HepG2 (cell line): ENCODE results near the gene STRA6. TPM values are rescaled to one million over a fixed set of nuclear protein-coding genes. Genes with fewer than 3 reads are reported as not detected.

Experiments
- ATAC-seq: fragments of 200-7000 bp; cut with Tn5 transposase; 3 replicates; pipeline ENCODE4 v1.9.1; 2020; ENCODE audit warnings: mild to moderate bottlenecking, moderate library complexity
- BruUV-seq: library from RNA; stranded (reverse); fragments of 400-500 nt; replicated peaks from 2 replicates; lab custom pipeline; 2021; lab: Mats Ljungman, UMichigan
- CTCF ChIA-PET: fragments of 300-600 bp; formaldehyde crosslinking; extraction: SDS; loops from one replicate; lab custom pipeline; 2021; ENCODE audit warnings: low total read pairs, inconsistent platforms, low intra/inter-chr PET ratio; lab: Yijun Ruan, JAX
- POLR2A ChIA-PET: fragments of 350-600 bp; sonication (Branson Sonifier 250); formaldehyde crosslinking; loops from one replicate; lab custom pipeline; 2020; ENCODE audit warnings: antibody characterized with exemption, inconsistent platforms; lab: Yijun Ruan, JAX
- DNase-seq: peaks from one replicate; pipeline ENCODE4 v3.0.0-alpha.2; 2015; ENCODE audit warnings: low spot score
- FAIRE-seq: peaks from 3 replicates; lab custom pipeline; 2011; peaks lifted over from hg19 to GRCh38; lab: Jason Lieb, UNC
- H2AFZ ChIP-seq: one replicate; pipeline ENCODE4 v1.6.1; 2011; ENCODE audit warnings: low read length, inconsistent platforms
- H3K27ac ChIP-seq: fragments of 300-600 bp; 3 replicates; pipeline ENCODE4 v1.8.0; 2011; ENCODE audit warnings: mixed run types, mild to moderate bottlenecking, mixed read lengths, low read length, inconsistent platforms; ENCODE audit not compliant: insufficient read depth; ENCODE audit errors: extremely low read length
- H3K27me3 ChIP-seq, 2 experiments: fragments of 200-600 bp in 1 of 2; 2 replicates in 1 of 2; 3 replicates in 1 of 2; pipeline versions ENCODE4 v1.6.0 to v1.8.0; 2011; ENCODE audit warnings: low read length in 2 of 2, mild to moderate bottlenecking in 2 of 2, moderate library complexity in 2 of 2, inconsistent platforms in 1 of 2; ENCODE audit not compliant: insufficient read depth in 2 of 2, control insufficient read depth in 1 of 2
- H3K36me3 ChIP-seq, 2 experiments: fragments of 200-600 bp in 1 of 2; replicated peaks in 1 of 2; 2 replicates in 1 of 2; 3 replicates in 1 of 2; pipeline versions ENCODE4 v1.5.1 to v1.8.0; 2011; ENCODE audit warnings: low read length in 2 of 2, inconsistent platforms in 1 of 2; ENCODE audit not compliant: insufficient read depth in 2 of 2, control insufficient read depth in 1 of 2
- H3K4me1 ChIP-seq: 2 replicates; pipeline ENCODE4 v1.5.1; 2012; ENCODE audit warnings: low read length, inconsistent platforms; ENCODE audit not compliant: insufficient read depth
- H3K4me2 ChIP-seq: 2 replicates; pipeline ENCODE4 v1.6.0; 2011; ENCODE audit warnings: low read depth, low read length, inconsistent platforms
- H3K4me3 ChIP-seq, 3 experiments: fragments of 200-600 bp in 1 of 3; sonication (generic), shearing (Covaris generic) in 1 of 3; replicated peaks in 1 of 3; 2 replicates each; pipeline ENCODE4 v1.5.1; 2011 to 2016; ENCODE audit warnings: low read length in 3 of 3, inconsistent platforms in 2 of 3, low read depth in 2 of 3, mild to moderate bottlenecking in 2 of 3, control low read depth in 1 of 3, mixed read lengths in 1 of 3; ENCODE audit not compliant: insufficient read depth in 1 of 3
- H3K79me2 ChIP-seq: one replicate; pipeline ENCODE4 v1.6.1; 2011; ENCODE audit warnings: low read length, inconsistent platforms; ENCODE audit not compliant: insufficient read depth
- H3K9ac ChIP-seq: 2 replicates; pipeline ENCODE4 v1.6.0; 2011; ENCODE audit warnings: mild to moderate bottlenecking, low read depth, low read length, inconsistent platforms; ENCODE audit not compliant: insufficient read depth
- H3K9me3 ChIP-seq: 2 replicates; pipeline ENCODE4 v1.5.1; 2012; ENCODE audit warnings: mild to moderate bottlenecking, low read length
- H4K20me1 ChIP-seq: 2 replicates; pipeline ENCODE4 v1.6.0; 2011; ENCODE audit warnings: inconsistent platforms, mild to moderate bottlenecking, low read length, moderate library complexity; ENCODE audit not compliant: insufficient read depth
- CHD4 ChIP-seq: fragments of 200-600 bp; sonication (generic); IDR thresholded peaks from 2 replicates; pipeline ENCODE4 v1.7.0; 2017; ENCODE audit warnings: mild to moderate bottlenecking, low read length, borderline replicate concordance
- FOXC1 ChIP-seq: sonication (generic); formaldehyde crosslinking; IDR thresholded peaks from 2 replicates; pipeline ENCODE4 v1.8.0; 2022; ENCODE audit warnings: mild to moderate bottlenecking, missing genetic modification reagents, borderline replicate concordance
- GMEB2 ChIP-seq: IDR thresholded peaks from 2 replicates; pipeline ENCODE4 v1.6.1; 2016; ENCODE audit warnings: missing biosample characterization, missing genetic modification reagents, low read depth
- MAZ ChIP-seq, 2 experiments: sonication (generic) in 1 of 2; formaldehyde crosslinking in 1 of 2; IDR thresholded peaks; 2 replicates each; pipeline versions ENCODE4 v1.5.0 to v1.6.1; 2012 to 2020; ENCODE audit warnings: low read depth in 2 of 2, mild to moderate bottlenecking in 2 of 2, borderline replicate concordance in 1 of 2, improper control_type of control experiment in 1 of 2, low read length in 1 of 2, missing genetic modification reagents in 1 of 2, moderate library complexity in 1 of 2
- MIER2 ChIP-seq: IDR thresholded peaks from 2 replicates; pipeline ENCODE4 v1.6.1; 2016; ENCODE audit warnings: missing biosample characterization, missing genetic modification reagents
- SALL2 ChIP-seq: sonication (generic); formaldehyde crosslinking; IDR thresholded peaks from 2 replicates; pipeline ENCODE4 v1.8.1; 2023; ENCODE audit warnings: mild to moderate bottlenecking, missing genetic modification reagents, inconsistent platforms
- WIZ ChIP-seq: sonication (generic); formaldehyde crosslinking; IDR thresholded peaks from 2 replicates; pipeline ENCODE4 v1.5.1; 2020; ENCODE audit warnings: mild to moderate bottlenecking, missing genetic modification reagents
- ZNF367 ChIP-seq: sonication (generic); formaldehyde crosslinking; IDR thresholded peaks from 2 replicates; pipeline ENCODE4 v1.4.0; 2020; ENCODE audit warnings: missing genetic modification reagents, borderline replicate concordance
- ZNF556 ChIP-seq: sonication (generic); formaldehyde crosslinking; IDR thresholded peaks from 2 replicates; pipeline ENCODE4 v1.4.0; 2020; ENCODE audit warnings: mild to moderate bottlenecking, missing genetic modification reagents, borderline replicate concordance
- ZNF713 ChIP-seq: sonication (generic); formaldehyde crosslinking; IDR thresholded peaks from 2 replicates; pipeline ENCODE4 v1.4.0; 2020; ENCODE audit warnings: mild to moderate bottlenecking, missing genetic modification reagents
- WGBS: methylation state at CpG from one replicate; pipeline ENCODE4 v1.1.6; 2017; ENCODE audit warnings: low lambda C conversion rate; 5-methylcytosine and 5-hydroxymethylcytosine counted together
- in situ Hi-C: cut with HindIII; loops from 2 replicates; pipeline ENCODE4 v1.10.0; 2017; ENCODE audit warnings: low pct_unique_long_range_greater_than_20kb; ENCODE audit not compliant: extremely low pct_ligation_motif_present
- intact Hi-C: fragments of 100-400 bp; cut with micrococcal nuclease; formaldehyde crosslinking; loops from one replicate; pipeline ENCODE4 v1.10.0; 2022; ENCODE audit not compliant: unreplicated experiment
- polyA plus RNA-seq, 8 experiments: library from polyadenylated mRNA; depleted of rRNA in 3 of 8; stranded (reverse) in 7 of 8; unstranded in 1 of 8; fragments of >200 nt; fragmentation: Illumina TruSeq in 4 of 8; extraction: Trizol in 4 of 8; gene quantifications; 2 replicates each; pipeline versions ENCODE4 v1.2.1 to v1.2.3, GENCODE V29; 2011 to 2016; ENCODE audit warnings: low read depth in 4 of 8, missing spikeins in 1 of 8, mixed read lengths in 1 of 8; ENCODE audit not compliant: insufficient read depth in 1 of 8
- total RNA-seq, 5 experiments: library from RNA; depleted of rRNA; stranded (reverse); fragments of >200 nt; fragmentation: Illumina TruSeq; extraction: Trizol; gene quantifications; 2 replicates each; pipeline ENCODE4 v1.2.3, GENCODE V29; 2016; ENCODE audit warnings: low read depth in 1 of 5
- TF ChIP-seq, protein P1 (sequence below): sonication (generic); formaldehyde crosslinking; IDR thresholded peaks from 2 replicates; pipeline ENCODE4 v1.5.0; 2020; ENCODE audit warnings: missing genetic modification reagents, mild to moderate bottlenecking, borderline replicate concordance
- TF ChIP-seq, protein P2 (sequence below): sonication (generic); formaldehyde crosslinking; IDR thresholded peaks from 2 replicates; pipeline ENCODE4 v1.5.0; 2020; ENCODE audit warnings: mild to moderate bottlenecking, missing genetic modification reagents, borderline replicate concordance
- TF ChIP-seq, protein P3 (sequence below): sonication (generic); formaldehyde crosslinking; IDR thresholded peaks from 2 replicates; pipeline ENCODE4 v1.5.1; 2020; ENCODE audit warnings: missing genetic modification reagents, mild to moderate bottlenecking, borderline replicate concordance

STRA6 gene
- total and polyA plus RNA-seq, 2 of the 13 experiments (the other 11 are each of a cell fraction or from before 2014, with no cell fraction given) = 1.6 to 2.1 TPM

DNA sequence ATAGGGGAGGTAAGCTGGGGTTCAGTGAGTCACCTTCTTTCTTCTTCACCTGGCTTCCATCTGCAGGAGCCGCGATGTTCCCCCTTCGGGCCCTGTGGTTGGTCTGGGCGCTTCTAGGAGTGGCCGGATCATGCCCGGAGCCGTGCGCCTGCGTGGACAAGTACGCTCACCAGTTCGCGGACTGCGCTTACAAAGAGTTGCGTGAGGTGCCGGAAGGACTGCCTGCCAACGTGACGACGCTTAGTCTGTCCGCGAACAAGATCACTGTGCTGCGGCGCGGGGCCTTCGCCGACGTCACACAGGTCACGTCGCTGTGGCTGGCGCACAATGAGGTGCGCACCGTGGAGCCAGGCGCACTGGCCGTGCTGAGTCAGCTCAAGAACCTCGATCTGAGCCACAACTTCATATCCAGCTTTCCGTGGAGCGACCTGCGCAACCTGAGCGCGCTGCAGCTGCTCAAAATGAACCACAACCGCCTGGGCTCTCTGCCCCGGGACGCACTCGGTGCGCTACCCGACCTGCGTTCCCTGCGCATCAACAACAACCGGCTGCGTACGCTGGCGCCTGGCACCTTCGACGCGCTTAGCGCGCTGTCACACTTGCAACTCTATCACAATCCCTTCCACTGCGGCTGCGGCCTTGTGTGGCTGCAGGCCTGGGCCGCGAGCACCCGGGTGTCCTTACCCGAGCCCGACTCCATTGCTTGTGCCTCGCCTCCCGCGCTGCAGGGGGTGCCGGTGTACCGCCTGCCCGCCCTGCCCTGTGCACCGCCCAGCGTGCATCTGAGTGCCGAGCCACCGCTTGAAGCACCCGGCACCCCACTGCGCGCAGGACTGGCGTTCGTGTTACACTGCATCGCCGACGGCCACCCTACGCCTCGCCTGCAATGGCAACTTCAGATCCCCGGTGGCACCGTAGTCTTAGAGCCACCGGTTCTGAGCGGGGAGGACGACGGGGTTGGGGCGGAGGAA is 69.6 kb downstream of the STRA6 start:
- no peak overlapping the region for H2AFZ ChIP-seq
- H4K20me1 ChIP-seq = 0 out of 2 replicates have a peak, but pooled peaks cover 5% of the 10 kb centered on the region
- H3K9me3 ChIP-seq = no peaks in the 10 kb centered on the region
- FAIRE-seq (no peak), DNase-seq (no peak), ATAC-seq (no peak)
- intact Hi-C loops = no loop called here
- H3K4me1 ChIP-seq = no peaks in the 10 kb centered on the region
- in situ Hi-C loops = no loop called here
- H3K9ac ChIP-seq = no peak overlapping the region
- H3K4me3 ChIP-seq = no peak overlapping the region
- no TSS peak for BruUV-seq
- 82% methylated on average over 81 of the region's 90 CpGs for WGBS
- no peaks in the 10 kb centered on the region for H3K36me3 ChIP-seq
- no peak overlapping the region for H3K27ac ChIP-seq
- ChIA-PET POLR2A (no interaction called here), CTCF (no interaction called here)
- no peaks in the 10 kb centered on the region for H3K79me2 ChIP-seq
- peaks cover 16 to 62% of the 10 kb centered on the region in 2 experiments for H3K27me3 ChIP-seq
- H3K4me2 ChIP-seq = no peak overlapping the region
- TF ChIP-seq, protein P1, sequence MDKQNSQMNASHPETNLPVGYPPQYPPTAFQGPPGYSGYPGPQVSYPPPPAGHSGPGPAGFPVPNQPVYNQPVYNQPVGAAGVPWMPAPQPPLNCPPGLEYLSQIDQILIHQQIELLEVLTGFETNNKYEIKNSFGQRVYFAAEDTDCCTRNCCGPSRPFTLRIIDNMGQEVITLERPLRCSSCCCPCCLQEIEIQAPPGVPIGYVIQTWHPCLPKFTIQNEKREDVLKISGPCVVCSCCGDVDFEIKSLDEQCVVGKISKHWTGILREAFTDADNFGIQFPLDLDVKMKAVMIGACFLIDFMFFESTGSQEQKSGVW (CRISPR knock-in tag) = no peak
- TF ChIP-seq MIER2 (CRISPR knock-in tag) (no peak), ZNF556 (CRISPR knock-in tag) (no peak), GMEB2 (CRISPR knock-in tag) (no peak), FOXC1 (CRISPR knock-in tag) (no peak), MAZ (IDR thresholded peaks at IDR 0.05; ENCODE audit: borderline replicate concordance, low read depth, low read length) (no peak), MAZ (CRISPR knock-in tag; IDR thresholded peaks at IDR 0.05; ENCODE audit: low read depth) (no peak), ZNF367 (CRISPR knock-in tag) (no peak), CHD4 (no peak), WIZ (CRISPR knock-in tag) (no peak), ZNF713 (CRISPR knock-in tag) (no peak), SALL2 (CRISPR knock-in tag) (no peak)
- TF ChIP-seq, protein P2, sequence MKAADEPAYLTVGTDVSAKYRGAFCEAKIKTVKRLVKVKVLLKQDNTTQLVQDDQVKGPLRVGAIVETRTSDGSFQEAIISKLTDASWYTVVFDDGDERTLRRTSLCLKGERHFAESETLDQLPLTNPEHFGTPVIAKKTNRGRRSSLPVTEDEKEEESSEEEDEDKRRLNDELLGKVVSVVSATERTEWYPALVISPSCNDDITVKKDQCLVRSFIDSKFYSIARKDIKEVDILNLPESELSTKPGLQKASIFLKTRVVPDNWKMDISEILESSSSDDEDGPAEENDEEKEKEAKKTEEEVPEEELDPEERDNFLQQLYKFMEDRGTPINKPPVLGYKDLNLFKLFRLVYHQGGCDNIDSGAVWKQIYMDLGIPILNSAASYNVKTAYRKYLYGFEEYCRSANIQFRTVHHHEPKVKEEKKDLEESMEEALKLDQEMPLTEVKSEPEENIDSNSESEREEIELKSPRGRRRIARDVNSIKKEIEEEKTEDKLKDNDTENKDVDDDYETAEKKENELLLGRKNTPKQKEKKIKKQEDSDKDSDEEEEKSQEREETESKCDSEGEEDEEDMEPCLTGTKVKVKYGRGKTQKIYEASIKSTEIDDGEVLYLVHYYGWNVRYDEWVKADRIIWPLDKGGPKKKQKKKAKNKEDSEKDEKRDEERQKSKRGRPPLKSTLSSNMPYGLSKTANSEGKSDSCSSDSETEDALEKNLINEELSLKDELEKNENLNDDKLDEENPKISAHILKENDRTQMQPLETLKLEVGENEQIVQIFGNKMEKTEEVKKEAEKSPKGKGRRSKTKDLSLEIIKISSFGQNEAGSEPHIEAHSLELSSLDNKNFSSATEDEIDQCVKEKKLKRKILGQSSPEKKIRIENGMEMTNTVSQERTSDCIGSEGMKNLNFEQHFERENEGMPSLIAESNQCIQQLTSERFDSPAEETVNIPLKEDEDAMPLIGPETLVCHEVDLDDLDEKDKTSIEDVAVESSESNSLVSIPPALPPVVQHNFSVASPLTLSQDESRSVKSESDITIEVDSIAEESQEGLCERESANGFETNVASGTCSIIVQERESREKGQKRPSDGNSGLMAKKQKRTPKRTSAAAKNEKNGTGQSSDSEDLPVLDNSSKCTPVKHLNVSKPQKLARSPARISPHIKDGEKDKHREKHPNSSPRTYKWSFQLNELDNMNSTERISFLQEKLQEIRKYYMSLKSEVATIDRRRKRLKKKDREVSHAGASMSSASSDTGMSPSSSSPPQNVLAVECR (CRISPR knock-in tag) = no peak
- TF ChIP-seq, protein P3, sequence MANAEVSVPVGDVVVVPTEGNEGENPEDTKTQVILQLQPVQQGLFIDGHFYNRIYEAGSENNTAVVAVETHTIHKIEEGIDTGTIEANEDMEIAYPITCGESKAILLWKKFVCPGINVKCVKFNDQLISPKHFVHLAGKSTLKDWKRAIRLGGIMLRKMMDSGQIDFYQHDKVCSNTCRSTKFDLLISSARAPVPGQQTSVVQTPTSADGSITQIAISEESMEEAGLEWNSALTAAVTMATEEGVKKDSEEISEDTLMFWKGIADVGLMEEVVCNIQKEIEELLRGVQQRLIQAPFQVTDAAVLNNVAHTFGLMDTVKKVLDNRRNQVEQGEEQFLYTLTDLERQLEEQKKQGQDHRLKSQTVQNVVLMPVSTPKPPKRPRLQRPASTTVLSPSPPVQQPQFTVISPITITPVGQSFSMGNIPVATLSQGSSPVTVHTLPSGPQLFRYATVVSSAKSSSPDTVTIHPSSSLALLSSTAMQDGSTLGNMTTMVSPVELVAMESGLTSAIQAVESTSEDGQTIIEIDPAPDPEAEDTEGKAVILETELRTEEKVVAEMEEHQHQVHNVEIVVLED (CRISPR knock-in tag) = no peak
